ENCODE data around the gene KIFAP3.

- no peak for TF ChIP-seq POLR2A (IDR thresholded peaks at IDR 0.05)
- TF ChIP-seq, protein P1, sequence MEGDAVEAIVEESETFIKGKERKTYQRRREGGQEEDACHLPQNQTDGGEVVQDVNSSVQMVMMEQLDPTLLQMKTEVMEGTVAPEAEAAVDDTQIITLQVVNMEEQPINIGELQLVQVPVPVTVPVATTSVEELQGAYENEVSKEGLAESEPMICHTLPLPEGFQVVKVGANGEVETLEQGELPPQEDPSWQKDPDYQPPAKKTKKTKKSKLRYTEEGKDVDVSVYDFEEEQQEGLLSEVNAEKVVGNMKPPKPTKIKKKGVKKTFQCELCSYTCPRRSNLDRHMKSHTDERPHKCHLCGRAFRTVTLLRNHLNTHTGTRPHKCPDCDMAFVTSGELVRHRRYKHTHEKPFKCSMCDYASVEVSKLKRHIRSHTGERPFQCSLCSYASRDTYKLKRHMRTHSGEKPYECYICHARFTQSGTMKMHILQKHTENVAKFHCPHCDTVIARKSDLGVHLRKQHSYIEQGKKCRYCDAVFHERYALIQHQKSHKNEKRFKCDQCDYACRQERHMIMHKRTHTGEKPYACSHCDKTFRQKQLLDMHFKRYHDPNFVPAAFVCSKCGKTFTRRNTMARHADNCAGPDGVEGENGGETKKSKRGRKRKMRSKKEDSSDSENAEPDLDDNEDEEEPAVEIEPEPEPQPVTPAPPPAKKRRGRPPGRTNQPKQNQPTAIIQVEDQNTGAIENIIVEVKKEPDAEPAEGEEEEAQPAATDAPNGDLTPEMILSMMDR (IDR thresholded peaks at IDR 0.05), result no peak
- TF ChIP-seq POLR2AphosphoS5 (IDR thresholded peaks at IDR 0.05), result no peak
- TF ChIP-seq EP300 (IDR thresholded peaks at IDR 0.05), result no peak
These were observed 9.7 kb downstream of the KIFAP3 start for GRCh38 chr1:170064821-170065220.

Data from suprapubic skin (tissue), 4 donors.